WTC11 (cell line): ENCODE results near the gene AKT3. TPM values are rescaled to one million over a fixed set of nuclear protein-coding genes. Genes with fewer than 3 reads are reported as not detected.

ENCODE experiments used
- ATAC-seq: fragments of 200-7000 bp; cut with Tn5 transposase; 2 replicates; pipeline ENCODE4 v1.10.0; 2021; ENCODE audit warnings: mild to moderate bottlenecking, moderate library complexity
- CTCF ChIA-PET: fragments of 300-600 bp; sonication (Branson Sonifier 250); formaldehyde crosslinking; loops from one replicate; lab custom pipeline; 2021; ENCODE audit warnings: antibody characterized with exemption; lab: Charles Lee
- POLR2A ChIA-PET: fragments of 350-600 bp; sonication (Branson Sonifier 250); formaldehyde crosslinking; loops from one replicate; lab custom pipeline; 2021; ENCODE audit warnings: antibody characterized with exemption; lab: Charles Lee
- DNase-seq: peaks from one replicate; pipeline ENCODE4 v3.0.0; 2021; ENCODE audit warnings: low spot score
- H3K27ac Mint-ChIP-seq: 2 replicates; pipeline ENCODE4 v1.8.0; 2021; ENCODE audit warnings: mixed read lengths
- H3K27me3 Mint-ChIP-seq: 2 replicates; pipeline ENCODE4 v1.8.0; 2021; ENCODE audit warnings: low read depth, mild to moderate bottlenecking, moderate library complexity, mixed read lengths
- H3K36me3 Mint-ChIP-seq: 2 replicates; pipeline ENCODE4 v1.8.0; 2021; ENCODE audit warnings: mixed read lengths
- H3K4me1 Mint-ChIP-seq: 2 replicates; pipeline ENCODE4 v1.8.0; 2022; ENCODE audit warnings: mixed read lengths
- H3K4me3 Mint-ChIP-seq: 2 replicates; pipeline ENCODE4 v1.8.0; 2021; ENCODE audit warnings: mild to moderate bottlenecking, moderate library complexity, mixed read lengths
- H3K9me3 Mint-ChIP-seq: 2 replicates; pipeline ENCODE4 v1.8.0; 2021; ENCODE audit warnings: mixed read lengths
- ATF2 ChIP-seq: sonication (generic); formaldehyde crosslinking; IDR thresholded peaks from 2 replicates; pipeline ENCODE4 v1.8.1; 2022; ENCODE audit warnings: low read depth, missing genetic modification reagents, borderline replicate concordance
- CREB1 ChIP-seq: sonication (generic); formaldehyde crosslinking; IDR thresholded peaks from 2 replicates; pipeline ENCODE4 v1.8.0; 2023; ENCODE audit warnings: mild to moderate bottlenecking, missing genetic modification reagents
- E2F1 ChIP-seq: sonication (generic); formaldehyde crosslinking; IDR thresholded peaks from 2 replicates; pipeline ENCODE4 v1.8.0; 2022; ENCODE audit warnings: mild to moderate bottlenecking, missing genetic modification reagents
- E2F5 ChIP-seq: sonication (generic); formaldehyde crosslinking; IDR thresholded peaks from 2 replicates; pipeline ENCODE4 v1.8.1; 2022; ENCODE audit warnings: mild to moderate bottlenecking, moderate library complexity, missing genetic modification reagents
- ETV6 ChIP-seq: sonication (generic); formaldehyde crosslinking; IDR thresholded peaks from 2 replicates; pipeline ENCODE4 v1.8.1; 2022; ENCODE audit warnings: mild to moderate bottlenecking, missing genetic modification reagents
- FOXK1 ChIP-seq: sonication (generic); formaldehyde crosslinking; IDR thresholded peaks from 2 replicates; pipeline ENCODE4 v1.8.0; 2022; ENCODE audit warnings: mild to moderate bottlenecking, moderate library complexity, missing genetic modification reagents
- GRHL2 ChIP-seq: fragments of 250-450 bp; sonication (Bioruptor Pico); IDR thresholded peaks from 2 replicates; pipeline ENCODE4 v1.8.0; 2022; ENCODE audit warnings: mild to moderate bottlenecking, moderate library complexity; ENCODE audit not compliant: insufficient replicate concordance, severe bottlenecking
- IRF1 ChIP-seq: sonication (generic); formaldehyde crosslinking; IDR thresholded peaks from 2 replicates; pipeline ENCODE4 v1.8.0; 2023; ENCODE audit warnings: missing genetic modification reagents
- KAT7 ChIP-seq: sonication (generic); formaldehyde crosslinking; IDR thresholded peaks from 2 replicates; pipeline ENCODE4 v1.8.1; 2023; ENCODE audit warnings: missing genetic modification reagents, mild to moderate bottlenecking, borderline replicate concordance
- MAX ChIP-seq: sonication (generic); formaldehyde crosslinking; IDR thresholded peaks from 2 replicates; pipeline ENCODE4 v1.8.0; 2022; ENCODE audit warnings: mild to moderate bottlenecking, missing genetic modification reagents
- MXD4 ChIP-seq: fragments of 250-450 bp; sonication (Bioruptor Pico); IDR thresholded peaks from 2 replicates; pipeline ENCODE4 v1.8.0; 2021; ENCODE audit warnings: mild to moderate bottlenecking, moderate library complexity, borderline replicate concordance
- MYBL2 ChIP-seq: sonication (generic); formaldehyde crosslinking; IDR thresholded peaks from 2 replicates; pipeline ENCODE4 v1.8.1; 2023; ENCODE audit warnings: mild to moderate bottlenecking, moderate library complexity, missing genetic modification reagents
- NR1H2 ChIP-seq: sonication (generic); formaldehyde crosslinking; IDR thresholded peaks from 2 replicates; pipeline ENCODE4 v1.9.0; 2021; ENCODE audit warnings: mild to moderate bottlenecking, moderate library complexity, missing genetic modification reagents
- OVOL2 ChIP-seq: fragments of 250-450 bp; sonication (Bioruptor Pico); IDR thresholded peaks from 2 replicates; pipeline ENCODE4 v1.9.0; 2021; ENCODE audit warnings: mild to moderate bottlenecking, borderline replicate concordance
- PRDM15 ChIP-seq: sonication (generic); formaldehyde crosslinking; IDR thresholded peaks from 2 replicates; pipeline ENCODE4 v1.8.0; 2022; ENCODE audit warnings: missing genetic modification reagents
- PREB ChIP-seq: sonication (generic); formaldehyde crosslinking; IDR thresholded peaks from 2 replicates; pipeline ENCODE4 v1.8.1; 2022; ENCODE audit warnings: mild to moderate bottlenecking, missing genetic modification reagents, moderate library complexity, borderline replicate concordance
- STAT6 ChIP-seq: sonication (generic); formaldehyde crosslinking; conservative IDR thresholded peaks from 2 replicates; pipeline ENCODE4 v1.8.1; 2023; ENCODE audit warnings: mild to moderate bottlenecking, low read depth, missing genetic modification reagents, moderate library complexity
- USF2 ChIP-seq: sonication (generic); formaldehyde crosslinking; IDR thresholded peaks from 2 replicates; pipeline ENCODE4 v1.8.1; 2023; ENCODE audit warnings: mild to moderate bottlenecking, missing genetic modification reagents, moderate library complexity
- ZNF232 ChIP-seq: sonication (generic); formaldehyde crosslinking; IDR thresholded peaks from 2 replicates; pipeline ENCODE4 v1.8.0; 2022; ENCODE audit warnings: mild to moderate bottlenecking, missing genetic modification reagents
- ZNF281 ChIP-seq: sonication (generic); formaldehyde crosslinking; IDR thresholded peaks from 2 replicates; pipeline ENCODE4 v1.8.0; 2023; ENCODE audit warnings: mild to moderate bottlenecking, missing genetic modification reagents
- total RNA-seq: library from RNA; stranded (reverse); gene quantifications from 3 replicates; pipeline ENCODE4 v1.2.3, GENCODE V29; 2021

AKT3 gene
- total RNA-seq, 1 experiment from 2014 or later = 38.5 TPM

- TF ChIP-seq PRDM15 (CRISPR knock-in tag) (no peak), IRF1 (CRISPR knock-in tag) (no peak), ATF2 (CRISPR knock-in tag) (no peak), E2F5 (CRISPR knock-in tag) (no peak), NR1H2 (CRISPR knock-in tag) (no peak), OVOL2 (no peak), CREB1 (CRISPR knock-in tag) (no peak), GRHL2 (no peak), MYBL2 (CRISPR knock-in tag) (no peak), PREB (CRISPR knock-in tag) (no peak), MXD4 (CRISPR knock-in tag) (no peak), USF2 (no peak), STAT6 (CRISPR knock-in tag) (no peak), FOXK1 (no peak)
Observed at GRCh38 chr1:243718893-243719292, 131.2 kb downstream of the AKT3 start (continued).

GRCh38 chr1:243718022-243718421 lies 132.0 kb downstream of the AKT3 start:
- ATAC-seq (no peak), DNase-seq (no peak)
- Mint-ChIP-seq H3K27me3 (no peaks in the 10 kb centered on the region), H3K4me3 (no peak overlapping the region), H3K27ac (peak overlapping the region; percentile 94), H3K4me1 (peaks cover 58% of the 10 kb centered on the region), H3K36me3 (no peaks in the 10 kb centered on the region), H3K9me3 (no peaks in the 10 kb centered on the region; the same call in 1 of the 2 replicates)
- ChIA-PET POLR2A (no interaction called here), CTCF (no interaction called here)
- no peak for TF ChIP-seq ZNF281 (CRISPR knock-in tag)
- TF ChIP-seq NR1H2 (CRISPR knock-in tag) = no peak
- TF ChIP-seq ZNF232 (CRISPR knock-in tag) = no peak
- TF ChIP-seq KAT7 (CRISPR knock-in tag) = no peak
- no peak for TF ChIP-seq MAX (CRISPR knock-in tag)
- no peak for TF ChIP-seq E2F1 (CRISPR knock-in tag)
- TF ChIP-seq ETV6 (CRISPR knock-in tag) = no peak
